Posterior vena cava (tissue), 2 donors: ENCODE results near the gene HMG20A. TPM values are rescaled to one million over a fixed set of nuclear protein-coding genes. Genes with fewer than 3 reads are reported as not detected.

Experiments
- DNase-seq: peaks from one replicate; pipeline ENCODE4 v3.0.0-alpha.2; 2020; ENCODE audit warnings: low spot score
- intact Hi-C, 2 donors: fragments of 100-400 bp; cut with DNase I; formaldehyde crosslinking; loops; one replicate each; pipeline versions ENCODE4 v1.14.1 to v1.14.2; 2022 to 2023
- long read RNA-seq, 2 donors: library from polyadenylated mRNA; unstranded; transcript quantifications; one replicate each; pipeline ENCODE4 v2.0.0, GENCODE V29; 2020 to 2021
- total RNA-seq, 2 donors: library from RNA; stranded (reverse); fragmentation: NEBNext Ultra II Directional; extraction: Animal tissue kit (Norgen Biotek cat#: 25700); gene quantifications; one replicate each; pipeline ENCODE4 v1.2.1, GENCODE V29; 2021
- donor health status: DM: yes; HTN: yes; CAD: no.
- donor health status: DM: yes; HTN: yes; CAD: no.

The HMG20A gene
- total RNA-seq, result 10 to 100 TPM; 22.2 to 24.6 TPM
- long read RNA-seq, donor 1, full-length matches to known transcripts, result 2 of 5 reads
- long read RNA-seq, donor 1, partial matches to known transcripts, result 1 of 5 reads
- long read RNA-seq, donor 1, other reads (novel, unspliced or antisense), result 2 of 5 reads
- long read RNA-seq, donor 2, full-length matches to known transcripts, result 5 of 21 reads
- long read RNA-seq, donor 2, partial matches to known transcripts, result 15 of 21 reads
- long read RNA-seq, donor 2, other reads (novel, unspliced or antisense), result 1 of 21 reads

DNA sequence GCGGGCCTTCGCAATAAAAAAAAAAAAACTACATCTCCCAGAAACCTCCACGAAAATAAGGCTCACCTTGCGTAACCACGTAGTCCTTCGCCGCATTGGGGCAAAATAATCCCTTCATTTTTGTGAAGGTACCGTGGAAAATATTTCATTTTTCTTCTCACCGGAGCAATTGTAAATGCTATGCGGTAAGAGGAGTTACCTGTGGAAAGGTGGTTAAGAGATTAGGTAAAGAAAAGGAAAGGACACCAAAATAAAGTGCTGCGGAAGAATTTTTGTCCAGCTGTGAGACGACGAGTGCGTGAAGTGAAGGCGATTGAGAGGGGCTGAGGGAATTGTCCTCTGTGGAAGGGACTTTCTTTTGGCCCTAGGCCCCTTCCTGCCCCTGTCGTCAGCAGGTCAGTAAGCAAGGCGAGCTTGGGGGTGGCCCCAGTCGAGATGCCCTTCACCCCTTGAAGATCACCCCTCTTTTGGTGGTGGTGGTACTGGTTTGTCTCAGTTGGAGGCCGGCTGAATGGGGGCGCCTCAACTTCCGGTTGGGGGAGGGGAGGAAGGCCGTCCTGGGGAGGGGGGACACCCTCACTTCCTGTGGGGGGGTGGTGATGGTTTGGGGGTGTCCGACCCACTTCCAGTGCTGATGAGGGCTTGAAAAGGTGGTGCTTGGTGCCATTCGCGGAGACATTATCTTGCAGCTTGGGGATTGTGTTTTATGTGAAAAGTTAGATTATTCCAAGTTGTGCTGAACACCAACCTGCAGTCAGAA lies at the start of gene HMG20A:
Gene HMG20A (plus strand): TSS at position 279 of the 760 bp plus-strand sequence. CDS start 37,520 bp downstream, outside the sequence.
- DNase-seq, result peak; percentile 83
- intact Hi-C loops, result no loop called here

DNA sequence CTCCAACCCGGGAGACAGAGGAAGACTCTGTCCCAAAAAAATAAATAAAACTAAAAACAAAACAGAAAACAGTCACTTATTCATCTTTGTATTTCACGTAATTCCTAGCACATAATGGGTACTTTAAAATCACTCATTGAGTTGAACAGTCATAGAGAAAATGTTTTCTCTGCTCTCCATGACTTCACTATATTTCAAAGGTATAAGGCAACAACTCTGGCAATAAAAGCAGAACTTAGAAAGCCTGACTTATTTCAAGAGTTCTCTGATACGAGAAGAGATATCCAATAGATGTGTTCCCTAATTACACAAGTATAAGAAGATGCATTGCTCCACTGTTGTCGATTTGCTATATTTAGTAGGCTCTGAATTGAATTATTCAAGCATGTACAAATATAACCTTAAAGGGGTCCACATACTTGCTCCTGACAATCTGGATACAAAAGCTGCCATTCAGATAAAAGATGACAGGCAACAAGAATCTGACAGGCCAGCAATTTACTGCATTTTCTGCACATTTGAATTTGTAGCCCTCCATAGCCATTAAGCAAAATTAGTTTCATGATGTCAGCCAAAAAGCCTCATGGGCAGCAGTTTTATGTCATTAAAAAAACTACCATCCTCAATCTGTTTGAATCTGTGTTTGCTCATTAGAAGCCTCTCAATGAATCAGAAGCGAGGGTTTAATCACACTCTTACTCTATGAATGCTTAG lies 48.7 kb upstream of the HMG20A start:
- intact Hi-C loops, result loop anchor here in 1 of 2 donors (5.0 kb wide), 1 partner anchor 535 kb away; no protein-coding TSS in a partner anchor
- DNase-seq, result no peak

DNA sequence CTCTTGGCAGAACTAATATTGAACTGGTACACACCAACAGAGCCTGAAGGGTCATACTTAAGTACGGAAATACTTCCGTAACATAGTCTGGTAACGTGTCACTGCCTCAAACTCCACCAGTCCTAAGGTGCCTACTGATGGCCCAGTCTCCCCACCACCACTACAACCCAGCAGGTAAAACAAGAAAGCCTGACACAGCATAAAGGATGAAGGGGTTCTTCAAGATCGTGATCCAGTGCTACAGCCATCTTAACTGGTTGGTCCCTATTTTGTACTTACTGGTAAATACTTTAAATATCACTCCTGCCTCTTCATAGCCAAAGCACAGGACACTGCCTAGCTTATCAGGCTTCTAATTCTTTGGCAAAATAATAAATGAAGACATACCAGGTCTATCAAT lies 47.2 kb upstream of the HMG20A start:
- DNase-seq, result no peak
- intact Hi-C loops, result loop anchor here in 1 of 2 donors (5.0 kb wide), 1 partner anchor 536 kb away; no protein-coding TSS in a partner anchor

DNA sequence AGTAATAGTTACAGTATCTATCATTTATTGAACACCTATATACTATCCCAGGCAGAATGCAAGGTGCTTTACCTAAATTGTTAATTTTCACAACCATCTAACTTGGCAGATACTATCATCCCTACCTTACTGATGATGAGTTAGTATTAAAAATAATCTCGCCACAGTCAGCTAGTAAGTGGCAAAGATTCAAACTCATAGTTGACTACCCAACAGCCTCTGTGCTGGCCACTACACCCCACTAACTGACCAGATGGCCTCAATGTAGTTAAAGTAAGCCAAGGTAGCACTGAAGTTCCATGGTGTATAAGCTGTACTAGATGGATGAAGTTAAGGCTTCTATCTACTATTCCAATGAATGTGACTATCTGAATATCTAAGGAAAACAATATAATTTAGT lies 45.6 kb upstream of the HMG20A start:
- intact Hi-C loops, result no loop called here
- no peak for DNase-seq

DNA sequence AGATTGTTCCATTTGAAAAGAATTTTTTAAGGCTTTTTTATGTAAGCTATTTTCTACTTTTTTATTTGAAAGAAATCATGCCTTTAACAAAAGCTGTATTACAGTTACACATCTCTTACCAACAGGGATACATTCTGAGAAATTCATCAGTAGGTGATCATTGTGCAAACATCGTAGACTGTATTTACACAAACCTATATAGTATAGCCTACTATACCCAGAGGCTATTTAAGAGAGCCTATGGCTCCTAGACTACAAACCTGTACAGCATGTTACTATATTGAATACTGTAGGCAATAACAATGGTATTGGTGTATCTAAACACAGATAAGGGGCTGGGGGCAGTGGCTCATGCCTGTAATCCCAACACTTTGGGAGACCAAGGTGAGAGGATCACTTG lies 43.9 kb upstream of the HMG20A start:
- intact Hi-C loops, result no loop called here
- no peak for DNase-seq

DNA sequence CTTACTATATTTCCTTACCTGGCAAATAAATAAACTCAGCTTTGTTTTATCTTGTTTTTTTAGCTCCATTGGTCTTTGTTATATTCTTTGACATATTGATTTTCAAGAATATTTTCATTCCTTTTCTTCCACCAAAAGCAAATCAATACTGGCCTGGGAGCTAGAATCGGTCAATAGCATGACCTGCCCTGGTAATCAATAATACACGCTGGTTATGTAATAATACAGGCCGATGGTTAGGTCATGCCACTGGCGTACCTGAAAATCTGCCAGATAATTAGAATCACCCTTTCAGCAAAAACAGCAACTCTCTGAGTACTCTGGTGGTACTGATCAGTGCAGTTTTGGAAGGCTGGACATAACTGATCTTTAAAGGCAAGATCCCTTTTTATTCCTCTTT lies 40.7 kb upstream of the HMG20A start:
- no peak for DNase-seq
- intact Hi-C loops, result no loop called here

DNA sequence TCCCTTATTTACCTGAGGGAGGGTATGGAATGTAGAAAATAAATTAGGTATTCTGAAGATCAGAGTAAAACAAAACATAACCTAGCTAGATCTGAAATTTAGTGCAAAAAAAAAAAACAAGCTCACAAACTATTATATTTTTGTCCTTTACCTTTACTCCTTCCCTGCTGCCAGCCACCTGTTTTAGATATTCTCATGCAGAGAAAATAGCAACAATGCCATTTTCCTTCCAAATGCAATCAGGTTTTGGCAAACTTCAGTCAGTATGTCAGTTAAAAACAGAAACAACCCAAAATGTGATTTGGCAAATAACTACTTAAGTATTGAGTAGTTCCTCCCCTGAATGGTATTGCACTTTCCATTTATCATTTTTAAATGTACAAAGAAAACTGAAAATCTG lies 36.6 kb upstream of the HMG20A start:
- intact Hi-C loops, result no loop called here

DNA sequence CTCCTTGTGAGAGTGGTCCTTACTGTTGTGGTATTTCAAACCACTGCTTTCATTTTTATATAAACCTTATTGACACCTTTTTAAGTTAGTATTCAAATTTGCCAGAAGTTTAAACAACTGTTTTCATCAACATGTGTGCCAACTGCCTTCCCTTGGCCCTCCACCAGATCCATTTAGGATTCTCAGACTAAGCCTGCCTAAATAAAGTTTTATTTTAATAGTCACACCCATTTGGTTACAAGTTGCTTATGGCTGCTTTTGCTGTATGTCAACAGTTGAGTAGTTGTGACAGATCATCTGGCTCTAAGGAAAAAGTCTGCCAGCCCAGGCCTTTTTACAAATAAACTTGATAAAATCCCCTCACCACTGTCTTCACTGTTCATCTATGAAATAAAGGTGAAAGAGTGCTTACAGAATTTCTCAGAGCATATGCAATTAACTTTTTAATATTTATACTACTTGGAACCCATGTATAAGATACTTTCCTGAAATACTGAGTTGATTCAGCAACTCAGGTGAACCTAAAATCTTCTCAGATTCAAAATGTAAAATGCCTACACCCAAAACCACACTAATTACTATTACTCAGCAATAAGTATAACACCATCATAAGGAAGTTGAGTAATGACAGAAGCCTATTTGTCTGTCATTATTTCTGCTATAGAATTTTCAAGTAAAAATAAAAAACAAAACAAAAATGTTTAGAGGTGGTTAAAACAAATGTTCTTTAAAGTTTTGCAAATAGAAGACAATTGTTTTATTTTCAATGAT lies 35.9 kb upstream of the HMG20A start:
- intact Hi-C loops, result no loop called here
- no peak for DNase-seq

More for the DNA sequence above, 36.6 kb upstream of the HMG20A start:
- DNase-seq, result no peak

DNA sequence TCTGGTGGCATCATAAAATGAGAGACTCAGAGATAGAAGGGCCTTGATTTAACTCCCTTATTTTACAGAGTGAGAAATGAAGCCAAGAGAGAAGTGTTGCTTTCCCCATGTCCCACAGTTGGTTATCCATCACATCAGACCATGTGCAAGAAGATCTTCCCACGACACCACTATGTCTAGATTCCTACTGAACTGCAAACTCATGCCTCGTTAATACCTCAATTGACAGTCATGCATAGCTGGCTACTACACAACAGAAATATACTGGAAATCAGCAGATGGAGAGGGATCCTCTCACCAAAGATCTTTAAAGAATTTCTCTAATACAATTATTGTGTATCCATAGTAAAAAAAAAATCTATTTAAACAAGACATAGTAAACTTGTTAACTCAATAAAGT lies 34.1 kb upstream of the HMG20A start:
- DNase-seq, result no peak
- intact Hi-C loops, result no loop called here

DNA sequence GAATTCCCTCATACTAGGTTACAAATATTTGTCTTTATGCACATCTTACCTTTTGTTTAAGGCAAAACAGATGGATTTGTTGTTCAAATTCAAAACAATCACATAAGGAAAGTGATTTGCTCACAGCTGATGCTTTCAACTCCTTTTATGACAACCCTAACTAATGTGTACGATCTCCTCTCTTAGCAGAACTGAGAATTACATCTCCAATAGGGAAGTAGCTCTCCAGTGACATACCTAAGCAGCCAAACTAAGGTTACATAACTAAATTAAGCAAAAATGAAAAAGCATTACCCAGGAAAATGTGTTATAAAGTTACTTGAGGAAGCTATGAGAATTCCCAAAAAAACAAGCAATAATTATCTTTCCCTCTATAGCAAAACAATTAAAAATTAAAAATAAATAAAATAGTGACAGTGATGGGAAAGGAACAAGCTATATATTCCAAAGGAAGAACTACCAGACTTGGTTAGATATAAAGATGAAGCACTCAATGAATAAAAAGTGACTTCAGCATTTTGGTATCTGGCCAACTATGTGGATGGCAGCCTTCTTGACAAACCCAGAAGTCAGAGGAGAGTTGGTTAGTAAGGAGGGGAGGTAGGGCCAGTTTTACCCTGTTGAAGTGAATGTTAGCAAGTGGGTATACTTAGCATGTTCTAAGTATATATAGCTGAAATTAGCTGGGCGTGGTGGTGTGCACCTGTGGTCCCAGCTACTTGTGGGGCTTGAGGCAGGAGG lies 33.2 kb upstream of the HMG20A start:
- intact Hi-C loops, result no loop called here
- DNase-seq, result no peak

DNA sequence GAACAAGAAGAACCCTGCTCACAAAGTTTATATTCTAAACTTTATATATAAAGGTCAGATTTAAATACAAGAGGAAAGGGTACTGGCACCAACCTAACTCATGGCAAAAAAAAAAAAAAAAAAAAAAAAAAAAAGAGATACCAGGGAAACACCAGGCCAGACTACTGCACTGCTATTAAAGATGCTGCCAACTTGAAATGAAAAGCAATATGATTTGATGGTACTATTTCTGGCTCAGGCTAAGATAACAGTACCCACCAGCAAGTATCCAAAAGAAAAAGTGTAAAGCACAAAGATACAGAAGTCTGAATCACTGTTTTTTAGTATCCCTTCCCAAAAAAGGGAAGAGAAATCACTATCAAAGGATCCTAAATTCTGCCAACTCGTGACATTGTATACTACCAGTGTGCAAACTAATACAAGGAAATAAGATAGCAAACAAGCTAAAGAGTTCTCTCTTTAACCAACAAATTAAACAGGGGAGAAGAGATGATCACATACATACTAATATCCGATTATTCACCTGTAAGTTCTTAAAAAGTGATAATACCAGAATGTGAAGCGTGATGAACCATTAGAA lies 29.2 kb upstream of the HMG20A start:
- no peak for DNase-seq
- intact Hi-C loops, result no loop called here

DNA sequence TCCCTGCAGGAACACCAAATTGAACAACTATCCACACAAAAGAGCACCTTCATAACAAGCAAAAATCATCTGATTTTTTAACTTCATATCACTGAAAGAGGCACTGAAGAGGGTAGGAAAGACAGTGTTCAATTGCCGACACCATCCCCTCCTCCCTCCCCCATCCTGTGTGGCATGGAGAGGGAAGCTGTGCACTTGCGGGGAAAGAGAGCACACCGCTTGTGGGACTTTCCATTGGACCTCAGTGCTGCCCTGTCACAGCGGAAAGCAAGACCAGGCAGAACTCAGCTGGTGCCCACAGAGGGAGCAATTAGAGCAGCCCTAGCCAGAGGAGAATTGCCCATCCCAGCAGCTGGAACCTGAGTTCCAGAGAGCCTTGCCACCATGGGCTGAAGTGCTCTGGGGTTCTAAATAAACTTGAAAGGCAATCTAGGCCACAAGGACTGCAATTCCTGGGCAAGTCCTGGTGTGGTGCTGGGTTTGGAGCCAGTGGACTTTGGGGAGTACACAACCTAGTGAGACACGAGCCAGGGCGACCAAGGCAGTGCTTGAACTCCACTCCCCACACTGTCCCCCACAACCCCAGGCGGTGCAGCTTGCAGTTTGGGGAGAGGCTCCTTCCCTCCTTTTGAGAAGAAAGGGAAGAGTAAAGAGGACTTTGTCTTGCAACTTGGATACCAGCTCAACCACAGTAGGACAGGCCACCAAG lies 27.8 kb upstream of the HMG20A start:
- intact Hi-C loops, result no loop called here
- no peak for DNase-seq

DNA sequence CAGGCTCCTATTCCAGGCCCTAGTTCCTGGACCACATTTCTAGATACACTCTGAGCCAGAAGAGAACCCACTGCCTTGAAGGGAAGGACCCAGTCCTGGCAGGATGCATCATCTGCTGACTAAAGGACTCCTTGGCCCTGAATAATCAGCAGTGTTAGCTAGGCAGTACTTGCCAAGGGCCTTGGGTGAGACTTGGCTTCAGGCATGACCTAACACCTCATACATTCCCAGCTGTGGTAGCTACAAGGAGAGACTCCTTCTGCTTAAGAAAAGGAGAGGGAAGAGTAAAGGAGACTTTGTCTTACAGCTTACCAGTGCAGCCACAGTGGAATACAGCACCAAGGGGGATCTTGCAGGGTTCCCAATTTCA lies 27.2 kb upstream of the HMG20A start:
- intact Hi-C loops, result no loop called here
- DNase-seq, result no peak

DNA sequence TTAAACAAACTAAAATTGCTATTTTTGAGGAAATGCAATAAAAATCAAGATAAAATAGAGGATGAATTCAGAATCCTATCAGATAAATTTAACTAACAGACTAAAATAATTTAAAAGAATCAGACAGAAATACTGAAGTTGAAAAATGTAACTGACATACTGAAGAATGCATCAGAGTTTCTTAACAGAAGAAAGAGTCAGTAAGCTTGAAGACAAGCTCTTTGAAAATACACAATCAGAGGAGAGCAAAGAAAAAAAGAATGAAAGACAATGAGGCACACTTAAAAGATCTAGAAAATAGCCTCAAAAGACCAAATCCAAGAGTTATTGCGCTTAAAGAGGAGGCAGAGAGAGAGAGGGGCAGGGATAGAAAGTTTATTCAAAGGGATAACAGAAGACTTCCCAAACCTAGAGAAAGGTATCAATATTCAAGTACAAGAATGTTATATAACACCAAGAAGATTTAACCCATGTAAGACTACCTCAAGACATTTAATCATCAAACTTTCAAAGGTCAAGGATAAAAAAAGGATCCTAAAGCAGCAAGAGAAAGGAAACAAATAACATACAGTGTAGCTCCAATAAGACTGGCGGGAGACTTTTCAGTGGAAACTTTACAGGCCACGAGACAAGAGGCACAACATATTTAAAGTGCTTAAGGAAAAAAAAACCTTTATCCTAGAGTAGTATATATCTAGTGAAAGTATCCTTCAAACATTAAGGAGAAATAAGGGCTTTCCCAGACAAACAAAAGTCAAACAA lies 25.5 kb upstream of the HMG20A start:
- intact Hi-C loops, result no loop called here

DNA sequence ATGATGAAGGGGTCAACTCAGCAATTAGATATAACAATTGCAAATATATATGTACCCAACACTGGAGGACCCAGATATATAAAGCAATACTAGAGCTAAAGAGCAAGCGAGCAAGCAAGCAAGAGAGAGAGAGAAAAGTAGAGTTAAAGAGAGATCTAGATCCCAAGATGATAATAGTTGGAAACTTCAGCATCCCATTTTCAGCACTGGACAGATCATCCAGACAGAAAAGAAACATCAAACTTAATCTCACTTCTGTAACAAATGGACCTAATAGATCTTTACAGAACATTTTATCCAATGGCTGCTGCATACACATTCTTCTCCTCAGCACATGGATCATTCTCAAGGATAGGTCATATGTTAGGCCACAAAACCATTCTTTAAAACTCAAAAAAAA lies 24.0 kb upstream of the HMG20A start:
- intact Hi-C loops, result no loop called here
- DNase-seq, result no peak

More for the DNA sequence above, 25.5 kb upstream of the HMG20A start:
- DNase-seq, result no peak

DNA sequence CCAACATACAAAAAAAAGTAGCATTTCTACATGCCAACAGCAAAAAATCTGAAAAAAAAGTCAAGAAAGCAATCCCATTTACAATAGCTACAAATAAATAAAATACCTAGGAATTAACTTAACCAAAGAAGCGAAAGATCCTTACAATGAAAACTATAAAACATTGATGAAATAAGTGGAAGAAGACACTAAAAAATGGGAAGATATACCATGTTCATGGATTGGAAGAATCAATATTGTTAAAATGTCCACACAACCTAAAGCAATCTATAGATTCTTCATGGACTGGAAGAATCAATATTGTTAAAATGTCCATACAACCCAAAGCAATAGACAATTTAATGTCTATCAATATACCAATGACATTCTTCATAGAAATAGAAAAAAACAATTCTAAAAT lies 21.8 kb upstream of the HMG20A start:
- no peak for DNase-seq
- intact Hi-C loops, result no loop called here

DNA sequence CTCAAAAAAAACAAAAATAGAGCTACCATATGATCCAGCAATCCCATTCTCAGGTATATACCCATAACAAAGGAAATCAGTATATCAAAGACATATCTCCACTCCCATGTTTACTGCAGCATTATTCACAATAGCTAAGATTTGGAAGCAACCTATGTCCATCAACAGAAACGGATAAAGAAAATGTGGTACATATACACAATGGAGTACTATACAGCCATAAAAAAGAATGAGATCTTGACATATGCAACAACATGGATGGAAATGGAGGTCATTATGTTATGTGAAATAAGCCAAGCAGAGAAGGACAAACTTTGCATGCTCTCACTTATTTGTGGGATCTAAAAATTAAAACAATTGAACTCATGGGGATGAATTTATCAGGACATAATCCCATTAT lies 20.4 kb upstream of the HMG20A start:
- DNase-seq, result no peak
- intact Hi-C loops, result no loop called here
